Activated naive CD8-positive, alpha-beta T cell treated with anti-CD3 and anti-CD28 coated beads for 36 hours (primary cell): ENCODE results near the gene ABCB1. TPM values are rescaled to one million over a fixed set of nuclear protein-coding genes. Genes with fewer than 3 reads are reported as not detected.

Experiments used
- total RNA-seq, 2 experiments: library from RNA; stranded (reverse); gene quantifications; one replicate each; pipeline ENCODE4 v1.2.3, GENCODE V29; 2021

Gene ABCB1
- total RNA-seq, 2 experiments from 2014 or later = 9.5 to 15.3 TPM

Other genes starting within 250 kb of the ABCB1 start
- gene ABCB4, start 125.2 kb downstream of the ABCB1 start, total RNA-seq = under 1 TPM; 0.38 to 0.43 TPM
- gene RUNDC3B, start 27.5 kb upstream of the ABCB1 start, total RNA-seq = 1 to 10 TPM in 1 of 2 experiments, under 1 TPM in 1; 0.94 to 1.7 TPM